IMR-90 (cell line): ENCODE measurements around the gene NDUFS2. TPM values are rescaled to one million over a fixed set of nuclear protein-coding genes. Genes with fewer than 3 reads are reported as not detected.

ENCODE experiments used
- ATAC-seq: fragments of 200-7000 bp; cut with Tn5 transposase; 2 replicates; pipeline ENCODE4 v1.9.1; 2020; ENCODE audit warnings: low read depth, mild to moderate bottlenecking, moderate library complexity
- BruUV-seq: library from RNA; stranded (reverse); fragments of 400-500 nt; replicated peaks from 2 replicates; lab custom pipeline; 2021; lab: Mats Ljungman, UMichigan
- CTCF ChIA-PET: fragments of 300-600 bp; formaldehyde crosslinking; extraction: SDS; loops from one replicate; lab custom pipeline; 2021; ENCODE audit warnings: antibody characterized with exemption; lab: Yijun Ruan, JAX
- POLR2A ChIA-PET: fragments of 300-600 bp; sonication (Branson Sonifier 250); formaldehyde crosslinking; loops from one replicate; lab custom pipeline; 2022; ENCODE audit warnings: antibody characterized with exemption; ENCODE audit not compliant: unreplicated experiment; lab: Charles Lee
- DNase-seq: peaks from one replicate; pipeline ENCODE4 v3.0.0; 2013
- H2AFZ ChIP-seq: replicated peaks from 2 replicates; pipeline ENCODE3; 2013; ENCODE audit warnings: low read length, mild to moderate bottlenecking; ENCODE audit not compliant: poor library complexity
- H2AK5ac ChIP-seq: 2 replicates; pipeline ENCODE4 v1.6.1; 2013; ENCODE audit warnings: low read depth, low read length, inconsistent platforms
- H2AK9ac ChIP-seq: replicated peaks from 2 replicates; pipeline ENCODE3; 2013; ENCODE audit warnings: mild to moderate bottlenecking, low read depth, low read length, moderate library complexity; ENCODE audit not compliant: poor library complexity
- H2BK120ac ChIP-seq: 2 replicates; pipeline ENCODE4 v1.6.1; 2013; ENCODE audit warnings: low read depth, low read length, inconsistent platforms
- H2BK15ac ChIP-seq: 3 replicates; pipeline ENCODE4 v1.6.1; 2013; ENCODE audit warnings: low read depth, low read length, inconsistent platforms
- H2BK20ac ChIP-seq: 2 replicates; pipeline ENCODE4 v1.6.1; 2013; ENCODE audit warnings: low read depth, mild to moderate bottlenecking, inconsistent platforms, low read length, moderate library complexity
- H2BK5ac ChIP-seq: 2 replicates; pipeline ENCODE4 v1.6.1; 2013; ENCODE audit warnings: mild to moderate bottlenecking, low read depth, low read length, inconsistent platforms; ENCODE audit not compliant: poor library complexity, severe bottlenecking
- H3K14ac ChIP-seq: replicated peaks from 2 replicates; pipeline ENCODE4 v1.6.1; 2013; ENCODE audit warnings: low read depth, low read length, inconsistent platforms
- H3K18ac ChIP-seq: 2 replicates; pipeline ENCODE4 v1.6.1; 2013; ENCODE audit warnings: low read depth, low read length, control low read depth
- H3K23ac ChIP-seq: 2 replicates; pipeline ENCODE4 v1.6.1; 2013; ENCODE audit warnings: low read depth, low read length, inconsistent platforms
- H3K27ac ChIP-seq: 2 replicates; pipeline ENCODE4 v1.5.1; 2013; ENCODE audit warnings: mild to moderate bottlenecking, control low read depth, low read length; ENCODE audit not compliant: insufficient read depth
- H3K27me3 ChIP-seq: 2 replicates; pipeline ENCODE4 v1.6.1; 2013; ENCODE audit warnings: low read length; ENCODE audit not compliant: control insufficient read depth, insufficient read depth
- H3K36me3 ChIP-seq: 2 replicates; pipeline ENCODE4 v1.6.1; 2013; ENCODE audit warnings: low read length, mixed read lengths; ENCODE audit not compliant: control insufficient read depth, insufficient read depth
- H3K4ac ChIP-seq: 2 replicates; pipeline ENCODE4 v1.6.1; 2013; ENCODE audit warnings: low read depth, low read length, inconsistent platforms
- H3K4me1 ChIP-seq: 2 replicates; pipeline ENCODE4 v1.6.1; 2013; ENCODE audit warnings: low read length, mixed read lengths; ENCODE audit not compliant: control insufficient read depth, insufficient read depth
- H3K4me2 ChIP-seq: 2 replicates; pipeline ENCODE4 v1.6.1; 2013; ENCODE audit warnings: low read depth, mild to moderate bottlenecking, control low read depth, low read length, moderate library complexity
- H3K4me3 ChIP-seq: 2 replicates; pipeline ENCODE4 v1.5.1; 2013; ENCODE audit warnings: low read depth, mild to moderate bottlenecking, control low read depth, low read length, moderate library complexity; ENCODE audit not compliant: insufficient read depth
- H3K56ac ChIP-seq: 2 replicates; pipeline ENCODE4 v1.6.1; 2013; ENCODE audit warnings: low read length, inconsistent platforms; ENCODE audit not compliant: insufficient read depth; ENCODE audit errors: extremely low read depth
- H3K79me1 ChIP-seq, 2 experiments: 2 replicates each; pipeline ENCODE4 v1.6.1; 2013; ENCODE audit warnings: low read length in 2 of 2, inconsistent platforms in 1 of 2, low read depth in 1 of 2
- H3K9ac ChIP-seq: 2 replicates; pipeline ENCODE4 v1.6.1; 2013; ENCODE audit warnings: low read depth, low read length, control low read depth
- H3K9me1 ChIP-seq: 2 replicates; pipeline ENCODE4 v1.6.1; 2013; ENCODE audit warnings: low read length, inconsistent platforms; ENCODE audit not compliant: insufficient read depth
- H3K9me3 ChIP-seq: 2 replicates; pipeline ENCODE4 v1.6.1; 2013; ENCODE audit warnings: low read length; ENCODE audit not compliant: control insufficient read depth, insufficient read depth
- H4K20me1 ChIP-seq: 2 replicates; pipeline ENCODE4 v1.6.1; 2013; ENCODE audit warnings: low read length, inconsistent platforms; ENCODE audit not compliant: insufficient read depth
- H4K5ac ChIP-seq: 2 replicates; pipeline ENCODE4 v1.6.1; 2013; ENCODE audit warnings: mild to moderate bottlenecking, low read depth, low read length, control low read depth
- H4K8ac ChIP-seq, 2 experiments: 2 replicates each; pipeline ENCODE4 v1.6.1; 2013; ENCODE audit warnings: low read depth in 2 of 2, low read length in 2 of 2, control low read depth in 1 of 2, inconsistent platforms in 1 of 2
- H4K91ac ChIP-seq: 2 replicates; pipeline ENCODE4 v1.6.1; 2013; ENCODE audit warnings: low read depth, low read length, inconsistent platforms; ENCODE audit not compliant: insufficient read depth
- NFE2L2 ChIP-seq: fragments of 150-350 bp; IDR thresholded peaks from 2 replicates; pipeline ENCODE4 v1.6.1; 2016; ENCODE audit warnings: low read depth, mild to moderate bottlenecking, low read length
- RCOR1 ChIP-seq: IDR thresholded peaks from 2 replicates; pipeline ENCODE4 v1.6.1; 2012; ENCODE audit warnings: mild to moderate bottlenecking, low read length, improper control_type of control experiment; ENCODE audit not compliant: insufficient replicate concordance
- WGBS, 2 experiments: methylation state at CpG; one replicate each; pipeline versions ENCODE4 v1.1.5 to v1.1.7; 2013; ENCODE audit warnings: missing lambda C conversion rate in 2 of 2; ENCODE audit not compliant: insufficient read length in 1 of 2; ENCODE audit errors: extremely low coverage in 2 of 2; 5-methylcytosine and 5-hydroxymethylcytosine counted together
- dilution Hi-C: fragments of 300-500 bp; cut with HindIII; formaldehyde crosslinking; loops from one replicate; pipeline ENCODE4 v1.14.3; 2018; ENCODE audit warnings: low sequenced_read_pairs; ENCODE audit not compliant: unreplicated experiment
- in situ Hi-C: fragments of 300-500 bp; cut with MboI; formaldehyde crosslinking; loops from 3 replicates; pipeline ENCODE4 v1.14.3; 2019; ENCODE audit warnings: low sequenced_read_pairs, inconsistent platforms, mixed read lengths
- intact Hi-C: fragments of 100-400 bp; cut with micrococcal nuclease; formaldehyde crosslinking; loops from 2 replicates; pipeline ENCODE4 v1.10.0; 2022
- polyA plus RNA-seq, 3 experiments: library from polyadenylated mRNA; depleted of rRNA; stranded (reverse); fragments of >200 nt; gene quantifications; 2 replicates each; pipeline ENCODE4 v1.2.3, GENCODE V29; 2012; ENCODE audit warnings: low replicate concordance in 1 of 3
- total RNA-seq: library from RNA; depleted of rRNA; stranded (reverse); fragments of >200 nt; gene quantifications from 2 replicates; pipeline ENCODE4 v1.2.3, GENCODE V29; 2012

Gene NDUFS2
- total and polyA plus RNA-seq, 2 of the 4 experiments (the other 2 are of a cell fraction), result 85.5 to 101 TPM

GRCh38 chr1:161153176-161153575 lies 49.0 kb upstream of the NDUFS2 start:
- H2AK5ac ChIP-seq, result peak overlapping the region; percentile 43; the same call in 1 of the 2 replicates
- no peak overlapping the region for H3K18ac ChIP-seq
- intact Hi-C loops, result no loop called here
- H2BK15ac ChIP-seq, result no peak overlapping the region
- H3K4me1 ChIP-seq, result no peaks in the 10 kb centered on the region
- H2BK5ac ChIP-seq, result peak overlapping the region; percentile 97
- H4K20me1 ChIP-seq, result no peaks in the 10 kb centered on the region
- ChIA-PET POLR2A (interaction anchor here (0.6 to 1.3 kb wide), 2 partner anchors 12 to 73 kb away, joined by 3 to 5 read pairs; partner anchors contain the start of gene TOMM40L), CTCF (interaction anchor here (0.7 kb wide), 1 partner anchor 1858 kb away, joined by 3 read pairs; no protein-coding TSS in a partner anchor)
- no peaks in the 10 kb centered on the region for H3K9me3 ChIP-seq
- H4K8ac ChIP-seq, result peak overlapping the region; percentile 63 to 100
- peak overlapping the region; percentile 26 for H4K5ac ChIP-seq
- H3K27ac ChIP-seq, result no peak overlapping the region
- peak overlapping the region; percentile 100; the same call in 1 of the 2 replicates for H3K14ac ChIP-seq
- no peak overlapping the region for H2AFZ ChIP-seq
- ATAC-seq (peak; percentile 30; the same call in 1 of the 2 replicates), DNase-seq (no peak)
- H2BK120ac ChIP-seq, result no peak overlapping the region
- H3K23ac ChIP-seq, result 0 out of 2 replicates have a peak overlapping the region, but pooled peaks have one; percentile 52
- peak overlapping the region; percentile 67 for H3K4ac ChIP-seq
- no peak for TF ChIP-seq RCOR1
- TF ChIP-seq NFE2L2, result no peak
- no peak overlapping the region for H2AK9ac ChIP-seq
- H3K9me1 ChIP-seq, result peaks cover 9% of the 10 kb centered on the region
- H3K4me2 ChIP-seq, result peak overlapping the region; percentile 90; the same call in 1 of the 2 replicates
- H3K79me1 ChIP-seq, result peaks cover 10 to 21% of the 10 kb centered on the region in 2 experiments; a peak in 3 of 4 replicates
- no peak overlapping the region for H2BK20ac ChIP-seq
- no TSS peak for BruUV-seq
- peak overlapping the region; percentile 76 for H3K4me3 ChIP-seq
- WGBS, 2 experiments, result no CpG with 5 or more reads among the region's 9 CpGs
- dilution Hi-C loops, result no loop called here
- 0 out of 2 replicates have a peak overlapping the region, but pooled peaks have one; percentile 24 for H3K56ac ChIP-seq
- H4K91ac ChIP-seq, result peak overlapping the region; percentile 33; the same call in 1 of the 2 replicates
- peaks cover 8% of the 10 kb centered on the region for H3K36me3 ChIP-seq
- in situ Hi-C loops, result no loop called here
- H3K9ac ChIP-seq, result peak overlapping the region; percentile 99; the same call in 1 of the 2 replicates
- H3K27me3 ChIP-seq, result no peaks in the 10 kb centered on the region
